Activated naive CD4-positive, alpha-beta T cell treated with anti-CD3 and anti-CD28 coated beads, Interleukin-2, amount 50 U/mL, for 72 hours (primary cell): ENCODE measurements around the gene SPATA19. TPM values are rescaled to one million over a fixed set of nuclear protein-coding genes. Genes with fewer than 3 reads are reported as not detected.

Source experiments
- ATAC-seq, 2 donors: fragments of 150-1000 bp; cut with Tn5 transposase; 2 replicates each; pipeline ENCODE4 v1.10.0; 2021; ENCODE audit warnings: mild to moderate bottlenecking in 2 of 2, moderate library complexity in 2 of 2
- DNase-seq, 2 donors: peaks; one replicate each; pipeline ENCODE4 v3.0.0; 2021 to 2022; ENCODE audit warnings: low spot score in 2 of 2
- H3K27ac Mint-ChIP-seq, 2 donors: one replicate each; pipeline ENCODE4 v1.8.0; 2022; ENCODE audit warnings: mild to moderate bottlenecking in 2 of 2, mixed read lengths in 2 of 2
- H3K36me3 Mint-ChIP-seq, 2 donors: one replicate each; pipeline ENCODE4 v1.8.0; 2022; ENCODE audit warnings: mixed read lengths in 2 of 2
- H3K9me3 Mint-ChIP-seq, 2 donors: one replicate each; pipeline ENCODE4 v1.8.0; 2022; ENCODE audit warnings: mixed read lengths in 2 of 2
- total RNA-seq, 2 donors: library from RNA; stranded (reverse); gene quantifications; one replicate each; pipeline ENCODE4 v1.2.3, GENCODE V29; 2022

The SPATA19 gene
- total RNA-seq, 2 donors from 2014 or later = not detected

GRCh38 chr11:133809569-133810491, 35.5 kb downstream of the SPATA19 start:
- DNase-seq (no peak), ATAC-seq (no peak)
- Mint-ChIP-seq H3K9me3 (no peaks in the 10 kb centered on the region), H3K27ac (no peak overlapping the region), H3K36me3 (no peaks in the 10 kb centered on the region)

- H3K27ac Mint-ChIP-seq = no peak overlapping the region
- ATAC-seq = no peak
- no peaks in the 10 kb centered on the region for H3K9me3 Mint-ChIP-seq
- H3K36me3 Mint-ChIP-seq = no peaks in the 10 kb centered on the region
- DNase-seq = no peak
Observed at GRCh38 chr11:133808393-133809140, 36.7 kb downstream of the SPATA19 start.

DNA sequence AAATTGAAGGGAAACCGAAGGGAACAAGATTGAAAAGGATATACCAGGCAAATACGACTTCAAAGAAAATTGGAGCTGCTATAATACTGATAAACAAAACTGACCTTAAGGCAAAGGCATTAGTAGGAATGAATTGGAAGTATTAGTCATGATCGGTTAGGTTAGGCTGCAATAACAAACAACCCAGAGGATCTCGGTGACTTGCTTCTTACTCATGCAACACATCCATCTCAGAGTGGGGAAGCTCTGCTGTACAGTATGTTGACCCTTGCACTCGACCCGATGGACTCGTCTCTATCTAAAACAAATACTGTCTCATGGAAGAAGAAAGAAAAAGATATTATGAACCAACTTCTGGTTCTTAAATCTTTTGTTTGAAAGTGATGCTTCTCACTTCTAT, 42.3 kb downstream of the SPATA19 start:
- no peak for DNase-seq
- Mint-ChIP-seq H3K27ac (no peak overlapping the region), H3K36me3 (no peaks in the 10 kb centered on the region), H3K9me3 (no peaks in the 10 kb centered on the region)
- ATAC-seq = no peak

- Mint-ChIP-seq H3K27ac (no peak overlapping the region), H3K9me3 (no peaks in the 10 kb centered on the region), H3K36me3 (no peaks in the 10 kb centered on the region)
- DNase-seq = no peak
- no peak for ATAC-seq
Observed at GRCh38 chr11:133801356-133801755, 44.0 kb downstream of the SPATA19 start.

DNA sequence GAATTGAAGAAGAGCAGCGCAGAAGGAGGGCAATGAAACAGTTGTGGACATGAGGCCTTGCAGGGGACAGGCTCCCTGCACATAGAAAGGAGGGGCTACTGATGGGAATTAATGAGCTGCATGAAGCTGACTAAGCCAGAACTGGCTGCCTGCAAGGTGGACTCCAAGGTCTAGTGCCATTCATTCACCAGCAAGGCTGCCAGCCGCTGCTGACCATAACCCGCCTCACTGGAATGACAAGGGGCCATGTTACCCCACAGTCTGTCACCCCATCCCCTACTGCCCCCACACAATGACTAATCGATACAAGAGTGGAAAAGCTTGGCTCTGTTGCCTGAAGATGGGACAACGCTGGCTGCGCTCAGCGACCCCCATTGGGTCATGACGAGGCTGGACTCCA, 44.6 kb downstream of the SPATA19 start:
- no peak for ATAC-seq
- no peaks in the 10 kb centered on the region for H3K36me3 Mint-ChIP-seq
- no peak for DNase-seq
- no peak overlapping the region for H3K27ac Mint-ChIP-seq
- H3K9me3 Mint-ChIP-seq = no peaks in the 10 kb centered on the region

DNA sequence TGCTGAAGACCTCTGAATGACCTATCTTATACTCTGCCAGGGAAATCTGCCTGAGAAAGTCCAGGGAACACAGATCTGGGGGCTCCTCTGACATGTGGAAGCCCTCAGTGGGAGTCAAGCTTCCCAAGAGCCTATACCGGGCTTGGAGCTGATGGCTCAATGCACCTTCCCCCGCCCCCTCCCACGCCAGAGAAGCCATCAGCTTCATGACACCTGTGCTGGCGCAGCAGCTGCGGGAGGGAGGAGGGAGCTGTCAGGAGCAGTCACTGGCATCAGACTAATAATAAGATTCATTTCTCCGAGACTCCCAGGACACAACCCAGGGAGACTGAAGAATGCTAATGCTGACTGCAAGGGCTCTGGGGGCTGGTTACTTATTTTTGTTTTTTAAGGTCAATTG, 47.8 kb downstream of the SPATA19 start:
- no peak for ATAC-seq
- peaks cover 11 to 14% of the 10 kb centered on the region in 2 donors for H3K9me3 Mint-ChIP-seq
- H3K36me3 Mint-ChIP-seq = peaks cover 11 to 13% of the 10 kb centered on the region in 2 donors
- DNase-seq = no peak
- H3K27ac Mint-ChIP-seq = no peak overlapping the region

DNA sequence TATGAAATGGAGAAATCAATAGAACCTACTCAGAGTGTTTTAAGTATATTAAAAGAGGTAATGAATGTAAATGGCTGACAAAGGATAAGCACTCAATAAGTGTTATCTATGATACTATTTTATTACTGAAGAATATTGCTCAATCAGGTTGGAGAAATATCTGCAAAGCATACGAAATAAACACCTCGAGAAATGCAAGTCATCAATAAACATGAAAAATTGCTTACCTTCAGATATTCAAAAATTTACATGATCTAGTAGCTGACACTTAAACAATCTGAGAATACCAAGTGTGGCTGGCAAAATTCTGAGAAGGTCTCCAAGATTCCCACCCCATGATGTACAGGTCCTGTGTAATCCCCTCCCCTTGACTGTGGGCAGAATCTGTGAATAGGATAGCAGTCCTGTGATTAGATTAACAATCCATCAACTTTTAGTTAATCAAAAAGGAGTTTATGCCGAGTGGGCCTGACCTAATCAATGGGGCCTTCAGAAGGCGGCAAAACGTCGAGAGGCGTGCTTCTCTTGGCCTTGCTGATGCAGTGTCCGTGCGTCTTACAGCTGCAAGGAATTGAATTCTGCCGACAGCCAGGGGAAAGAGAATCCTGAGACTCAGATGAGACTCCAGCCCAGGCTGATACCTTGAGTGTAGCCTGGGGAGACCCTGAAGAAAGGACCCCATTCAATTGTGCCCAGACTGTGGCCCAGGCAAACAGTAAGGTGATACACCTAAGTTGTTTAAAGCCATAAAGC, 49.1 kb downstream of the SPATA19 start:
- no peak overlapping the region for H3K27ac Mint-ChIP-seq
- H3K9me3 Mint-ChIP-seq = peaks cover 11 to 14% of the 10 kb centered on the region in 2 donors
- H3K36me3 Mint-ChIP-seq = peaks cover 11 to 13% of the 10 kb centered on the region in 2 donors
- DNase-seq (no peak), ATAC-seq (no peak)

- DNase-seq (no peak), ATAC-seq (no peak)
- H3K36me3 Mint-ChIP-seq = peaks cover 11 to 13% of the 10 kb centered on the region in 2 donors
- peaks cover 11 to 14% of the 10 kb centered on the region in 2 donors for H3K9me3 Mint-ChIP-seq
- H3K27ac Mint-ChIP-seq = no peak overlapping the region
Observed at GRCh38 chr11:133795088-133795487, 50.2 kb downstream of the SPATA19 start.

DNA sequence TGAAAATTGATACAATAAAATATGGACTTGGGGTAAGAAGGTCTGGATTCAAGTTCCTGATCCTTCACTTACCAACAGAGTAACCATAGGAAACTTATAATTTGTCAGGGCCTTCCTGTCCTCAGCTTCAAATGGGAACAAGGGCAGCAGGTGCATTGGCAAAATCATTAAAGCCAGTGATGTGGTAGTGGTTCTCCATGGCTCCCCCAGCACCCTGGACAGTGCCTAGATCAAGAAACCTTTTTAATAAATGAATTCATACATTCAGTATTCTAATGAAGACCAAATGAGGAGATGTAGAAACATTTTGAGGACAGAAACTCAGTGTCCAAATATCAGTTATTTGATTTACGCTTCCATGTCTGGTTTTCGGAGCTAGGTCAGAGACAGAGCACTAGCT, 51.1 kb downstream of the SPATA19 start:
- Mint-ChIP-seq H3K9me3 (peaks cover 11 to 14% of the 10 kb centered on the region in 2 donors), H3K27ac (no peak overlapping the region), H3K36me3 (peaks cover 11 to 13% of the 10 kb centered on the region in 2 donors)
- ATAC-seq (no peak), DNase-seq (no peak)

GRCh38 chr11:133793271-133794035, 51.9 kb downstream of the SPATA19 start:
- ATAC-seq = no peak
- peaks cover 11 to 13% of the 10 kb centered on the region in 2 donors for H3K36me3 Mint-ChIP-seq
- no peak overlapping the region for H3K27ac Mint-ChIP-seq
- peaks cover 11 to 14% of the 10 kb centered on the region in 2 donors for H3K9me3 Mint-ChIP-seq
- no peak for DNase-seq

GRCh38 chr11:133790995-133791394, 54.3 kb downstream of the SPATA19 start:
- H3K9me3 Mint-ChIP-seq = peaks cover 11 to 14% of the 10 kb centered on the region in 2 donors
- ATAC-seq (no peak), DNase-seq (no peak)
- no peak overlapping the region for H3K27ac Mint-ChIP-seq
- peaks cover 11 to 18% of the 10 kb centered on the region in 2 donors for H3K36me3 Mint-ChIP-seq

Other genes with a start within 250 kb of the SPATA19 start
- gene IGSF9B, start 111.5 kb upstream of the SPATA19 start, total RNA-seq = 100 to 1,000 TPM; 119 TPM
- 10 to 100 TPM in 1 of 2 donors, under 1 TPM in 1; 0.98 to 17.7 TPM for gene JAM3, start 223.6 kb upstream of the SPATA19 start, total RNA-seq